NCI-H460 (cell line): ENCODE data around the gene SHFL. TPM values are rescaled to one million over a fixed set of nuclear protein-coding genes. Genes with fewer than 3 reads are reported as not detected.
A peak's percentile ranks its signal among the peaks of the same experiment; 100 is the strongest.

ENCODE experiments used
- DNase-seq: peaks from one replicate; pipeline ENCODE4 v3.0.0-alpha.2; 2016; ENCODE audit warnings: low read depth; ENCODE audit errors: extremely low read depth
- total RNA-seq: library from RNA; depleted of rRNA; stranded (reverse); fragments of >200 nt; shearing (Covaris generic); gene quantifications from 2 replicates; pipeline ENCODE4 v1.2.3, GENCODE V29; 2014

Gene SHFL
- total RNA-seq, 1 experiment from 2014 or later = 9.4 TPM

DNA sequence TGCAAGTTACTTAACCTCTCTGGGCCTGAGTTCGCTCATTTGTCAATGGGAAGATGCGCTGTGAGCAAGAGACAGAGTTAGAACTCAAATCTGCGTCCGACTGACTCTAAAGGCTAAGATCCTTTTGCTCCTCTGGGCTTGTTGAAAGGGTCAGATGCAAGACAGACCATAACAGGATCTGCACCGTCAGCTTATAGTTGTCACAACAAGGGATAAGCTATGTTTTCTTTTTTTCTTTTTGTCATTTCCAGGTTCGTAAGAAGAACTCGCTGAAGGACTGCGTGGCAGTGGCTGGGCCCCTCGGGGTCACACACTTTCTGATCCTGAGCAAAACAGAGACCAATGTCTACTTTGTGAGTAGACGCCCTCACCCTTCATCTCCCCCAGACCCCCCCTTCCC lies 21.1 kb downstream of the SHFL start:
- DNase-seq = no peak

DNA sequence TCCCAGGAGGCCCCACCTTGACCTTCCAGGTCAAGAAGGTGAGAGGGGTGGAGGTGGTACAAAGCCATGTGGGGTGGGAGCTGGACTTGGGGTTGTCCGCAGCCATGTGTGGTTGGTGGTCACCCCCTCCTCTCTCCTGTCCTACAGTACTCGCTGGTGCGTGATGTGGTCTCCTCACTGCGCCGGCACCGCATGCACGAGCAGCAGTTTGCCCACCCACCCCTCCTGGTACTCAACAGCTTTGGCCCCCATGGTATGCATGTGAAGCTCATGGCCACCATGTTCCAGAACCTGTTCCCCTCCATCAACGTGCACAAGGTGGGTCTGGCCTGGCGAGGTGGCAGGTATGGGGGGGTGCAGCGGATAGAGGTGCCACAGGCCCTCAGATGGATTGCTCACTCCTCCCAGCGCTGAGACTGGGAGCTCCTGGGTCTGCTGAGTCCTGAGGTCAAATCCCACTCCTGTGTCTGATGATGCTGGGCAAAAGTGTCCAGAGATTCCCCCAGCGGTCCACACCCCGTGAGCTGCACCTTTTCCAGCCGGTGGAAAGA lies 21.8 kb downstream of the SHFL start:
- no peak for DNase-seq

GRCh38 chr19:10109528-10109927 lies 23.4 kb downstream of the SHFL start:
- DNase-seq = no peak

GRCh38 chr19:10110076-10110971 lies 24.2 kb downstream of the SHFL start:
- DNase-seq = no peak

- no peak for DNase-seq
Observed at GRCh38 chr19:10110972-10111317, 24.8 kb downstream of the SHFL start.

- DNase-seq = no peak
Observed at GRCh38 chr19:10111405-10111811, 25.3 kb downstream of the SHFL start, which contains the start of gene P2RY11. Gene P2RY11, plus strand, starts transcription at chr19:10111693. Its CDS starts 29 bp downstream, at chr19:10111722.

DNA sequence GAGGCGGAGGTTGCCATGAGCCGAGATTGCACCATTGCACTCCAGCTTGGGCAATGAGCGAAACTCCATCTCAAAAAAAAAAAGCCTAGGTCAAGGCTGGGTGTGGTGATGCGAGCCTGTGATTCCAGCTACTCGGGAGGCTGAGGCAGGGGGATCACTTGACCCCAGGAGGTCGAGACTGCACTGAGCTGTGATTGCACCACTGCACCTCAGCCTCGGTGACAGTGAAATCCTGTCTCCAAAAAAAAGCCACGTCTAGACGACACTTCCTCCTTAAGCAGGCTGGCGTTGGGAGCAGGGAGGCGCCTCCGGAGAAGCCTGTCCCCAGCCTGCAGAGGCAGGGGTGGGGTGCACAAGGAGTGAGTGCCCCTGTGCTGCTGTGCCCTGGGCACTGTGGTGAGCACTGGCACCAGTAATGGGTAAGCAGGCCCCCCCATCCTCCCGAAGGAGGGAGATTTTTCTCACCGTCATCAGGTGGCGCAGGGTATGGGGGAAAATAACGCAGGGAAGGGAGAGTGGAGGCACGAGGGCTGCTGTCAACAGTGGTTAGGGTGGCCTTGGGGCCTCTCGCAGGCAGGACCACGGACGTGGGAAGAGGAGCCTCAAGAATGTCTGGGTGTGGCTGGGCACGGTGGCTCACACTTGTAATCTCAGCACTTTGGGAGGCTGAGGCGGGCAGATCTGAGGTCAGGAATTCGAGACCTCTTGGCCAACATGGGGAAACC lies 26.1 kb downstream of the SHFL start:
- no peak for DNase-seq

DNA sequence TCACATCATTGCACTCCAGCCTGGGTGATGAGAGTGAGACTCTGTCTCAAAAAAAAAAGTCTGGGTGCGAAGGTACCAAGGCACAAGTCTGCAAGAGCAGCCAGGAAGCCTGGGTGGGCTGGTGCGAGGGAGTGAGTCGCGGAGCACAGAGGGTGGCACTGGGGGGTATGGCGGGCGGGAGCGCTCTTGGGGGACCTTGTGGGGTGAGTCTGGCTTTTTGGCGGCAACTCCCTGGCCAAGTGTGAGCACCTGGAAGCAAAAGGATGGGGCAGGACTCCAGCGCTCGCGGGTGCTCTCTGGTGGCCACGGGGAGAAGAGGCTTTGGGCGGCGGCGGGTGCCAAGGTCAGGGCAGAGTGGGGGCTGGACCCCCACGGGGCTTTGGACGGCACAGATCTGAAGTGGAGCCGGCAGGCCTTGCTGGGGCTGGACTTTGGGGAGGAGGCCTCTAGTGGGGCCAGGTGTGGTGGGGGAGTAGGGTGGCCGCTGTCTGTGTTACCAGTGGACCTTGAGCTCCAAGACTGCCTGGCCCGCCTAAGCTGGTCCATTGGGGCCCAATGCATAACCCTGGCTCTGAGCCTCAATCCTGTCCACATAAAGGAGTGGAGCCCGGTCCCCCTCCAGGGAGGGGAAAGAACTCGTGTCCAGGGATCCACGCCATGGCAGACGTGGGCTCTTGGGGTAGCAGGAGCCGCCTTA lies 26.9 kb downstream of the SHFL start:
- DNase-seq = peak; percentile 25

- DNase-seq = no peak
Observed at GRCh38 chr19:10113592-10113963, 27.5 kb downstream of the SHFL start.

DNA sequence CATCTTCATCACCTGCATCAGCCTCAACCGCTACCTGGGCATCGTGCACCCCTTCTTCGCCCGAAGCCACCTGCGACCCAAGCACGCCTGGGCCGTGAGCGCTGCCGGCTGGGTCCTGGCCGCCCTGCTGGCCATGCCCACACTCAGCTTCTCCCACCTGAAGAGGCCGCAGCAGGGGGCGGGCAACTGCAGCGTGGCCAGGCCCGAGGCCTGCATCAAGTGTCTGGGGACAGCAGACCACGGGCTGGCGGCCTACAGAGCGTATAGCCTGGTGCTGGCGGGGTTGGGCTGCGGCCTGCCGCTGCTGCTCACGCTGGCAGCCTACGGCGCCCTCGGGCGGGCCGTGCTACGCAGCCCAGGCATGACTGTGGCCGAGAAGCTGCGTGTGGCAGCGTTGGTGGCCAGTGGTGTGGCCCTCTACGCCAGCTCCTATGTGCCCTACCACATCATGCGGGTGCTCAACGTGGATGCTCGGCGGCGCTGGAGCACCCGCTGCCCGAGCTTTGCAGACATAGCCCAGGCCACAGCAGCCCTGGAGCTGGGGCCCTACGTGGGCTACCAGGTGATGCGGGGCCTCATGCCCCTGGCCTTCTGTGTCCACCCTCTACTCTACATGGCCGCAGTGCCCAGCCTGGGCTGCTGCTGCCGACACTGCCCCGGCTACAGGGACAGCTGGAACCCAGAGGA lies 28.0 kb downstream of the SHFL start:
- no peak for DNase-seq

DNA sequence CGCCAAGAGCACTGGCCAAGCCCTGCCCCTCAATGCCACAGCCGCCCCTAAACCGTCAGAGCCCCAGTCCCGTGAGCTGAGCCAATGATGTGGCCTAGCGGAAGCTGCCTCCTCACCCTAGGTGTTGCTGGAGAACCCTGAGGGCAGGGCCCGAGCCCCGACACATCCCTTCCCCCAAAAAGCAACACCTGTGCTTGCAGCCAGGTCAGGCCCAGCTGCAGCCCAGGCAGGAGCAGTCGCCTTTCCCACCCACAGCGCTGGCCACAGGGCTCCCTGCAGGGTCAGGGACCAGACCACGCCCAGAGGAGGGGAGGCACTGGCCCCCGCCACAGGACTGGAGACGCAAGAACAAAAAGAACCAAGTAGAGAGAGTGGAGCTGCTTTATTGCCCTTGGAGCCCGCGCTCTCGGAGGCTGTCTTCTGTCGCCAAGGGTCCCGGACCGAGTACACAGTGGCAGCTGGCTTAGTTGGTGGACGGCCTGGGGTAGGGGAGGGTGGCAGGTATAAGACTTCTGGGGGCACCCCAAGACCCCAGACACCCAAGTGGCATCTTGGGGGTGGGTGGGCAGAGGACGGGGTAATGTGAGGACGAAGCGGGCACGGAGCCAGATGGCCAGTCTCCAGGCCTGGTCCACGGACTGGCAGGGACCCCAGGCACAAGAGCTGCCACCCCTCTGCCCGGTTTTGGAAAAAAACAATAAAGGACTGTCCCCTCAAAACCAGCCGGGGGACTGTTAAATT lies 28.7 kb downstream of the SHFL start:
- no peak for DNase-seq

- no peak for DNase-seq
Observed at GRCh38 chr19:10115392-10116084, 29.4 kb downstream of the SHFL start.

DNA sequence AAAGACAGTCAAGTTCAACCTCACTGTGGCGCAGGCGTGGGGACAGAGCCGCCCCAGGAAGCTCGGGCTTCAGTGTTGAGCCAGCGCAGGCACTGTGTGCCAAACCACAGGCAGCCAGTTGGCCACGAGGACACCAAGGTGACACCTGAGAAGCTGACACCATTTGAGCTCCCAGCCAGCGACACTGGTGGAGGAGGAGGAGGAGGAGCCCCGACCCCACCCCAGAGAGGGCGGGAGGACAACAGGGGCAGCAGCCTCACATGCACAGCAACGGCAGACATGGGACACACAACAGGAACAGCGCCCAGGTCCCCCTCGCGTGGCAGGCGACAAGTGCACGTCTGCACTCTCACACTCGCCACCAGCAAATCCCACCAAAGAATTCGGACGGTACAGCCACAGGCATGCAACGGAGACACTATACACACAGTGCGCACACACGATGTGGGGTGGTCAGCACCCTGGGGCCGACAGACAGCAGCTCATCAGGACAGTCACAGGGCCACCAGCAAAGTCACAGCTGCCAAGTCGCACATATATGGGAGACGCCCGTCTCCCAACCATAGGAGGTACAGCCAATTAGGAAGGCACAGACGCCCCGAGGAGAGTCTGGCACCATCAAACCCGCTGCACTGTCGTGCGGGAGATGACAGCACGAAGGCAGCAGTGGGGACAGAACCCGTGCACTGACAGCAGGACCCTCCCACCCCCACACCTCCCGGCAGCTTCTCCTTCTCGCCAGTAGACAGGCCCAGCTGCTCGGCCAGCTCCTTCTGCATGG lies 30.2 kb downstream of the SHFL start:
- no peak for DNase-seq

GRCh38 chr19:10116866-10117616 lies 30.9 kb downstream of the SHFL start:
- DNase-seq = no peak

DNA sequence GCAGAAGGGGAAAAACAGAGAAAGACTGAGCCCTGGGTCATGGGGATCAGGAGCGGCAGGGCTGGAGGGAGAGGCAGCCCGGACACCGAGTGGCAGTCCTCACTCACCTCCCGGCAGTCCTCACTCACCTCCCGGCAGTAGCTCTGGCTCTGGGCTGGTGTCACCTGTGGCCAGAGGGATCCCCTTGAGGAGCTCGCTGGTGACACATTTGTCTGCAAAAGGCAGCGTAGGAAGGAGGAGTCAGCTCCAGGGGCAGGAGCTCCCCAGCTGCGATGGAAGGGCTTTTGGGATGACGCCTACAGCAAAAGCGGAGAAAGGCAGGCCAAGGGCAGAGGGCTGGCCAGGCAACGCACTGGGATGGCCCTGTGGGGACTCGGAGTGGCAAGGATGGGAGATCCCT lies 32.8 kb downstream of the SHFL start:
- DNase-seq = no peak

GRCh38 chr19:10120538-10121189 lies 34.5 kb downstream of the SHFL start:
- no peak for DNase-seq

DNA sequence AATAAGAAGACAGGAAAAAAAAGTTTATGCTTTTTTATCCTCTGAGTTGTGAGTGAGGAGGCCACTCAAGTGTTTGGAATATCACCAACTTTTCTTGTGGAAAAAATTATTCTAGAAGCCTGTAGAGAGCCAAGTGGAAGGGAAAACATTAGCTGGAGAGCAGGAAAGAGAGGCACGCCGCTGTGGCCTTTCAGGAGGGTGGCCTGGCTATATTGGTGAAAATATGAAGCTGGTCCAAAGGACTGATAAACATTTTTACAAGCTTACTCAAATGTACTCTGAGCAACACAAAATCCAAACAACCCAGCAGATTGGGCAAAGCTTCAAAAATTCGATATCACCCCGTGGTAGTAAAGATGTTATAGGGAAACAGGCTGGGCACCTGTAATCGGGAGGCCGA lies 35.9 kb downstream of the SHFL start:
- no peak for DNase-seq
